ENCODE measurements around the gene CHD1L. TPM values are rescaled to one million over a fixed set of nuclear protein-coding genes. Genes with fewer than 3 reads are reported as not detected.

Gene CHD1L
- total RNA-seq, 4 donors from 2014 or later, result 10.2 to 23.7 (median 19.2) TPM

GRCh38 chr1:147211577-147211976 is 30.9 kb upstream of the CHD1L start:
- Histone ChIP-seq H3K36me3 (peaks cover 0 to 26% (median 0%) of the 10 kb centered on the region in 3 donors), H3K4me1 (no peaks in the 10 kb centered on the region), H3K27me3 (no peaks in the 10 kb centered on the region), H3K27ac (no peak overlapping the region), H3K9me3 (no peaks in the 10 kb centered on the region), H3K4me3 (no peak overlapping the region)
- DNase-seq (ENCODE audit: low spot score in 2 of 2), result no peak
- TF ChIP-seq CTCF (IDR thresholded peaks at IDR 0.05), result no peak
- no peak for TF ChIP-seq POLR2A (IDR thresholded peaks at IDR 0.05)
- TF ChIP-seq EP300 (IDR thresholded peaks at IDR 0.05), result no peak
- WGBS, 2 donors, result 93 to 97% methylated on average over 2 of the region's 2 CpGs

GRCh38 chr1:147213271-147213670 is 29.2 kb upstream of the CHD1L start:
- no peak for DNase-seq (ENCODE audit: low spot score in 2 of 2)
- Histone ChIP-seq H3K27ac (no peak overlapping the region), H3K4me1 (no peaks in the 10 kb centered on the region), H3K4me3 (no peak overlapping the region), H3K36me3 (peaks cover 0 to 16% (median 0%) of the 10 kb centered on the region in 3 donors), H3K9me3 (no peaks in the 10 kb centered on the region), H3K27me3 (no peaks in the 10 kb centered on the region)
- no peak for TF ChIP-seq POLR2A (IDR thresholded peaks at IDR 0.05)
- no peak for TF ChIP-seq CTCF (IDR thresholded peaks at IDR 0.05)
- no peak for TF ChIP-seq EP300 (IDR thresholded peaks at IDR 0.05)

GRCh38 chr1:147214325-147214724 is 28.2 kb upstream of the CHD1L start:
- Histone ChIP-seq H3K9me3 (no peaks in the 10 kb centered on the region), H3K4me1 (no peaks in the 10 kb centered on the region), H3K27ac (no peak overlapping the region), H3K27me3 (no peaks in the 10 kb centered on the region), H3K4me3 (no peak overlapping the region), H3K36me3 (peaks cover 0 to 8% (median 0%) of the 10 kb centered on the region in 3 donors)
- TF ChIP-seq CTCF (IDR thresholded peaks at IDR 0.05) (no peak), POLR2A (IDR thresholded peaks at IDR 0.05) (no peak), EP300 (IDR thresholded peaks at IDR 0.05) (no peak)
- DNase-seq (ENCODE audit: low spot score in 2 of 2), result no peak
- 85% methylated on average over 7 of the region's 7 CpGs for WGBS, 2 donors

- H3K27ac ChIP-seq, result no peak overlapping the region
- TF ChIP-seq CTCF (IDR thresholded peaks at IDR 0.05), result no peak
Observed at GRCh38 chr1:147214842-147215539, 27.5 kb upstream of the CHD1L start.

GRCh38 chr1:147215540-147215916 is 27.0 kb upstream of the CHD1L start:
- no peak for DNase-seq (ENCODE audit: low spot score in 2 of 2)
- WGBS, 2 donors, result 57 to 59% methylated on average over 2 of the region's 2 CpGs
- no peak overlapping the region for H3K27ac ChIP-seq
- no peak overlapping the region for H3K4me3 ChIP-seq
- no peaks in the 10 kb centered on the region for H3K4me1 ChIP-seq
- H3K36me3 ChIP-seq, result peaks cover 0 to 8% (median 0%) of the 10 kb centered on the region in 3 donors
- no peaks in the 10 kb centered on the region for H3K9me3 ChIP-seq
- TF ChIP-seq POLR2A (IDR thresholded peaks at IDR 0.05) (no peak), CTCF (IDR thresholded peaks at IDR 0.05) (no peak), EP300 (IDR thresholded peaks at IDR 0.05) (no peak)
- no peaks in the 10 kb centered on the region for H3K27me3 ChIP-seq

More at GRCh38 chr1:147214842-147215539, 27.5 kb upstream of the CHD1L start:
- H3K36me3 ChIP-seq, result peaks cover 0 to 8% (median 0%) of the 10 kb centered on the region in 3 donors
- no peaks in the 10 kb centered on the region for H3K4me1 ChIP-seq
- no peak for DNase-seq (ENCODE audit: low spot score in 2 of 2)
- H3K27me3 ChIP-seq, result no peaks in the 10 kb centered on the region
- H3K4me3 ChIP-seq, result no peak overlapping the region
- H3K9me3 ChIP-seq, result no peaks in the 10 kb centered on the region
